ENCODE measurements around the gene RASSF9.

Gene RASSF9

DNA sequence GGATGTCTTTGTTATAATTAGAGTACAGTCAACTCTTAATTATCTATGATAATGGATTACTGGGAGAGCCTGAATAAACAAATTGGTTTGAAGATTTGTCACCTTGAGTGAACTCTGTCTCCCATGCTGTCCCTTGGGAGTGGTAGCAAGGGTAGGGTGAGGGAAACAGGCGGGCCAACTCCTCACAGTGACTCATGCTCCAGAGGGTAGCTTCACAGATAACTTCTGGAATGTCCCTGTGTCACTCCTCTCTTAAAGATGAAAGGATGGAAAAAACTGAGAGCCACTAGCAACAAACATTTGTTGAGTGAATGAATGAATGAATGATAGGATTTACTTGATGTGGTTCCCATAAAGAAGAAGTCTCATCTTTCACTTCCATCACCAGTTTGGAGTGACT lies 53.5 kb downstream of the RASSF9 start:
- no peak for TF ChIP-seq ZFX (IDR thresholded peaks at IDR 0.05; ENCODE audit: borderline replicate concordance)
- TF ChIP-seq, protein P1, sequence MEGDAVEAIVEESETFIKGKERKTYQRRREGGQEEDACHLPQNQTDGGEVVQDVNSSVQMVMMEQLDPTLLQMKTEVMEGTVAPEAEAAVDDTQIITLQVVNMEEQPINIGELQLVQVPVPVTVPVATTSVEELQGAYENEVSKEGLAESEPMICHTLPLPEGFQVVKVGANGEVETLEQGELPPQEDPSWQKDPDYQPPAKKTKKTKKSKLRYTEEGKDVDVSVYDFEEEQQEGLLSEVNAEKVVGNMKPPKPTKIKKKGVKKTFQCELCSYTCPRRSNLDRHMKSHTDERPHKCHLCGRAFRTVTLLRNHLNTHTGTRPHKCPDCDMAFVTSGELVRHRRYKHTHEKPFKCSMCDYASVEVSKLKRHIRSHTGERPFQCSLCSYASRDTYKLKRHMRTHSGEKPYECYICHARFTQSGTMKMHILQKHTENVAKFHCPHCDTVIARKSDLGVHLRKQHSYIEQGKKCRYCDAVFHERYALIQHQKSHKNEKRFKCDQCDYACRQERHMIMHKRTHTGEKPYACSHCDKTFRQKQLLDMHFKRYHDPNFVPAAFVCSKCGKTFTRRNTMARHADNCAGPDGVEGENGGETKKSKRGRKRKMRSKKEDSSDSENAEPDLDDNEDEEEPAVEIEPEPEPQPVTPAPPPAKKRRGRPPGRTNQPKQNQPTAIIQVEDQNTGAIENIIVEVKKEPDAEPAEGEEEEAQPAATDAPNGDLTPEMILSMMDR (IDR thresholded peaks at IDR 0.05) = no peak
- H3K27ac ChIP-seq = no peak overlapping the region

DNA sequence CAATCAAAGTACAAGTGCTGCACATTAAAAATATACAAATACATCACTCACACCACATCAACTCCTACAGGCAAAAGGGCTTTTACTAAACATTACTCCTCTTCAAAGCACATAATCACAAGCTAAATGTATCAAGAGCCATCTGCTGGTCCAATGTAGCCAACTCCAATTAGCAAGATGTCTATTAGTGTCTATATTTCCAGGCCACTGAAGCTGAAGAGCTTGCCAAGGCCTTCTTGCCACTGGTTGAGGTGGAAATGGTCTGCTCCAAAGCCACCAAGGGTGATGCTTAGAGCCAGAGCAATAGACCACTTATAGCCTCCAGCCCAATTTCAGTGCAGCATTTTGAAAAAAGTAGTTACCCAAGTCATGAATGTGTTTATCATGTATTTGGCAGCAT lies 54.4 kb downstream of the RASSF9 start:
- no peak for TF ChIP-seq ZFX (IDR thresholded peaks at IDR 0.05; ENCODE audit: borderline replicate concordance)
- TF ChIP-seq, protein P1 (IDR thresholded peaks at IDR 0.05) = no peak
- no peak overlapping the region for H3K27ac ChIP-seq

DNA sequence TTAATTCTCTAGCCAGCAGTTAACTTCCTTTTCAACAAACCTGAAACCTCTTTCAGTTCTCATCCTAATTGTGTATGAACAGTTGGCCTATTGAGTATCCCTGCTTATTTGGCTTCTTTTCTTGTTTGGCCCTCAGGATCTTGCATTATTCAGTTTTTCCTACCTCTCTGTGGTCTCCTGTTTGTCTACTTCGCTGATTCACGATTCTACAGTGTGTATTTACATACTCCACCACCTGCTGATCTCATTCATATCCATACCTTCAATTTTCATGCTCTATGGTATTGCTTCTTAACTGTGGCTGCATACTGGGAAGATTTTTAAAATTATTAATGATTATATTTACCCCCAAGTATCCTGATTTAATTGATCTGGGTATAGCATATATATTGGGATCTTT lies 56.4 kb downstream of the RASSF9 start:
- H3K27ac ChIP-seq = no peak overlapping the region
- no peak for TF ChIP-seq ZFX (IDR thresholded peaks at IDR 0.05; ENCODE audit: borderline replicate concordance)
- TF ChIP-seq, protein P1 (IDR thresholded peaks at IDR 0.05) = no peak

DNA sequence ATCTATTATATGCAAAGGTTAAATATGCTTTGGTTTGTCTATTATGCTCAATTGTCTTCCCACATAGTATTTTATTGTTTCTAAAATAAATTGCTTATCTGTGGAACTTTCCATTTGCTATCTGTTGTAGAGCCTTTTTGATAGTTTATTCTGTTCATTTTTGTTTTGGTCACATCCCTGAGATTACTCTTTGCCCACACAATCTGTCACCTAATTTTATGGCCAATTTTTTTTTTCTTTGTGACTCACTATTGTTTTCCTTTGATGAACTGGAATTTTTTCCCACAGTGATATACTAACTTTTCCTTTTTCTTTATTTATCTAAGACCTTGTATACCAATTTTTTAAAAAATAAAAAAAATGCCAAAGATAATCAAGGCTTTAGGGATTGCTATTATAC lies 61.1 kb downstream of the RASSF9 start:
- H3K27ac ChIP-seq = no peak overlapping the region
- TF ChIP-seq ZFX (IDR thresholded peaks at IDR 0.05; ENCODE audit: borderline replicate concordance) = no peak
- TF ChIP-seq, protein P1 (IDR thresholded peaks at IDR 0.05) = no peak

DNA sequence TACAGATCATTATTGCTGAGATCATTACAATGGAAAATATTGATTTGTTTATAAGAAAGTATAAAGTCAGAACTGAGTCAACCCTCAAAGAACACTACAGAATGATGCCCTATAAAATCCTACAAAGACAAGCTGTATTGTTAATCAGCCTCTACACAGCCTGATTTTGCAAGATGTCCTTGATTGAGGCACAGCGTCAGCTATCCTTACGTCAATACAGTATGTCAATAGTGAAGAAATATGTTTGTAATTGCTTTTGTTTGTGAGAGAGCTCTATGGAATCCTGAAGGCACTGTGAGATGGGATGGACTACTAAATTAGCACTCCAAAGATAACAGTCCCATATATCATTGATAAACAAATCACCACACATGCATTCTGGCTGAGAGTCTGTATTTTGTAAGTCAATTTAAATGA lies 70.7 kb downstream of the RASSF9 start:
- no peak overlapping the region for H3K27ac ChIP-seq
- no peak for TF ChIP-seq ZFX (IDR thresholded peaks at IDR 0.05; ENCODE audit: borderline replicate concordance)
- TF ChIP-seq, protein P1 (IDR thresholded peaks at IDR 0.05) = no peak

DNA sequence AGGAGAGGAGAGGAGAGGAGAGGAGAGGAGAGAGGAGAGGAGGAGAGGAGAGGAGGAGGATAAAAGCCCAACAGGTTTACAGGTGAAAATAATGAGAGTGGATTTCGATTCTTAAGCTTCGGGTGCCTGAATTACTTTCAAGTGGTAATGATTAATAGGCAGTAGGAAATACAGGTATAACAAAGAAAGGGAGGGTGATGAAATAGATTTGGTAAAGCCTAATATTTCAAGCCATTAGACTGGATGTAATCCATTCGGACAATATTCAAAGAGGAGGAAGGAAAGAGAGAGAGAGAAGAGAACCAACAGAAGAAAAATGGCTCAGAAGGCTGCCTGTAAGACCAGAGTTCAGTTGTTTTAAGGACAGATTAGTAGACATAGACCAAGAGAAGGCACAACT lies 76.6 kb downstream of the RASSF9 start:
- no peak for TF ChIP-seq ZFX (IDR thresholded peaks at IDR 0.05; ENCODE audit: borderline replicate concordance)
- TF ChIP-seq, protein P1 (IDR thresholded peaks at IDR 0.05) = no peak
- no peak overlapping the region for H3K27ac ChIP-seq

DNA sequence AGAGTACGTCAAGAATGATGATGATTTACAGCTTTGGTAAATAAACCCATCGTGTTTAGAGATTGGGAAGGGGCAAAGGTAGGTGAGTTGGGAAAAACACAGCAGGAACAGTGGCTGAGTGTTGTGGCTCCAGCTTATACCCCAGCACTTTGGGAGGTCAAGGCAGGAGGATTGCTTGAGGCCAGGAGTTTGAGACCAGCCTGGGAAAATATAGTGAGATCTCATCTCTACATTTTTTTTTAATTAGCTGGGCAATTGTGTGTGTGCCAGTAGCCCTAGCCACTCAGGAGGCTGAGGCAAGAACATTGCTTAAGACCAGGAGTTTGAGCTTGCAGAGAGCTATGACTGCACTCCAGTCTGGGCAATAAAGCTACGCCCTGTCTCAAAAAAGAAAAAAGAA lies 77.1 kb downstream of the RASSF9 start:
- no peak for TF ChIP-seq ZFX (IDR thresholded peaks at IDR 0.05; ENCODE audit: borderline replicate concordance)
- TF ChIP-seq, protein P1 (IDR thresholded peaks at IDR 0.05) = no peak
- H3K27ac ChIP-seq = no peak overlapping the region
